HG02588 (cell line): ENCODE results near the gene GBF1.
"Not testable (repeated sequence)": the region's sequence is repeated elsewhere in the genome, so short reads cannot be mapped to it uniquely, and the experiment has no call there.

Experiments used
- ATAC-seq: cut with Tn5 transposase; IDR thresholded peaks from one replicate; pipeline ENCODE4 v1.9.1; 2021; ENCODE audit warnings: mild to moderate bottlenecking, moderate library complexity; ENCODE audit not compliant: unreplicated experiment

The GBF1 gene

GRCh38 chr10:102301332-102301731, 56.0 kb downstream of the GBF1 start:
- ATAC-seq = not testable (repeated sequence)

GRCh38 chr10:102302611-102303010, 57.3 kb downstream of the GBF1 start:
- no peak for ATAC-seq

GRCh38 chr10:102306006-102306405, 60.7 kb downstream of the GBF1 start:
- no peak for ATAC-seq

DNA sequence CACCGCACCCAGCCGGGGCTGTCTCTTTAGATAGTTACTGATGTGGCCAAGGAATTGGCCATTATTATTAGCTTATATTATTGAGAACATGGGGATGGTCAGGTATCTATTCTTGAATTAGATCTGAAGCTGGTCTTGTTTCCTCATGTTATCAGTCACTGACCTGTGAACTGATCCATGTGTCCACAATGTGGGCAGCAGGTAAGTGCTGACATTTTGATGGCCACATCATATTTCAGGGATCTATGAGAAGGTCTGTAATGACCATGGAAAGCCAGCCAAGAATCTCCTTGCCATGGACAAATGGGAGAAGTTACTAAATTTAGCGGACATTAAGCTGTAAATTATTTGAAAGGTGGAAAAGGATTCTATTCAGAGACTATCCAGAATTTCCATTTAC, 61.4 kb downstream of the GBF1 start:
- no peak for ATAC-seq

- not testable (repeated sequence) for ATAC-seq
These were observed 63.0 kb downstream of the GBF1 start for GRCh38 chr10:102308318-102308717.

DNA sequence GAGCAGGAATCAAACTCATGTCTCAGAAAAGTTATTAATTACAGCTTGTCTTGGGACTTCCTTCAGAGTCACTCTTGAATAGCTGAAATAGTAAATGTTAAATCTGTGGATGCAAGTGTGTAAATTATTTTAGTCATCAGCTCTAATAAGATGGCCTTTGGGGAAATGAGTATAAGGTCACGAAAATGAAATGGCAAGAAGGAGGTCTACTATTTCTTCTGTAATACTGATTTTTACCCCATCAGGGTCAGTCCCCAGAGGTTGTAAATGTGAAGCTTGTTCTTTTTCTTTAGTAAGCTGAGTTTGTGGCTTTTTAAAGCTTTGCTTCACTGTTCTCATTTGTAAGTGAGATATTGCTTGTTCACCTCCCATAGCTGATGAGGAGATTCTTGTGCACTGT, 63.9 kb downstream of the GBF1 start:
- ATAC-seq = no peak

DNA sequence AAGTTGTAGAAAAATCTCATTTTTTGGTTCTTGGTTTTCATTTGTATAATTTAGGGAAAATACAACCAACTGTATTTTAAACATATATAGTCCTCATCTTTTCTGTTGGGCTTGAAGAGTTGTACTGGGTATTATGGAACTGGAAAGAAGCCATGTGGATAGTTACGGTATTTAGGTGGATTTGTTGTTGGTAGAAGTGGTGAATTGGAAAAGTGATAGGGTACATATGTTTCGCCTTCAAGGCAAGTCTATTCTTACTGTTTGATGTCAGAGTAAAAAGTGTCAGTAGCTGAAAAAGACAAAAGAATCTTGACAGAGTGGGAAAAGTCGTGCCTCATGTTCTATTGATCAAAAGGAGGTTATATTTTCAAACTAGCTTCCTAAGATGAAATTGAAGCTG, 64.6 kb downstream of the GBF1 start:
- no peak for ATAC-seq

DNA sequence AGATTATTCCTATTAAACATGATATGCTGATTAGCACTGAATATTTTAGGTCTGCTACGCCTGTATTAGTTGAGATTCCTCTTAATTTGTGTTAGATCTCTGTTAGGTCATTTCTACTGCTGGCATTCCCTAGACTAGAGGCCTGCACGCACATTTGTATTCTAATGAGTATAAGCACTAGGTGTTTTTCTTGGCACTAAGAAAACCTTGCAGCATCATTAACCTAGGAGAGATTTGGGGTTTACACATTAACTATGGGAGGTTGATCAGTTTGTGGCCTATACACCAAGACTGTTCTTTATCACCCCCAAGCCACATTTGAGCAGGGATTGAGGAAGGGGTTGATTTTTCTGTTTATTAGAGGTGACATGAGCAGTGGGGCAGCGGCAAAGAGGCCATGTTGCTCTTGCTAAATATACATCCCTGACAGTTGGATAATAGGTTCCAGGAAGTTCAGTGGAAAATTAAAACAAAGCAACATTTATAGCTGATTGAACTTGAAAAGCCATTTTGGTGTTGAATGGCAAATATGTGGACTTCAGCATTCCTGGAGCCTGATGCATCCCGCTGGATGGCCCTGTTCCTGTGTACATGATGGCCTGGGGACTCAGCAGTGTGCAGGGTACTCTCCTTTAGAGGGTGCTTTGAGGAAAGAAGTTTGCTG, 65.2 kb downstream of the GBF1 start:
- no peak for ATAC-seq

GRCh38 chr10:102311025-102311420, 65.7 kb downstream of the GBF1 start:
- no peak for ATAC-seq

- no peak for ATAC-seq
These were observed 67.4 kb downstream of the GBF1 start for GRCh38 chr10:102312683-102313082.

DNA sequence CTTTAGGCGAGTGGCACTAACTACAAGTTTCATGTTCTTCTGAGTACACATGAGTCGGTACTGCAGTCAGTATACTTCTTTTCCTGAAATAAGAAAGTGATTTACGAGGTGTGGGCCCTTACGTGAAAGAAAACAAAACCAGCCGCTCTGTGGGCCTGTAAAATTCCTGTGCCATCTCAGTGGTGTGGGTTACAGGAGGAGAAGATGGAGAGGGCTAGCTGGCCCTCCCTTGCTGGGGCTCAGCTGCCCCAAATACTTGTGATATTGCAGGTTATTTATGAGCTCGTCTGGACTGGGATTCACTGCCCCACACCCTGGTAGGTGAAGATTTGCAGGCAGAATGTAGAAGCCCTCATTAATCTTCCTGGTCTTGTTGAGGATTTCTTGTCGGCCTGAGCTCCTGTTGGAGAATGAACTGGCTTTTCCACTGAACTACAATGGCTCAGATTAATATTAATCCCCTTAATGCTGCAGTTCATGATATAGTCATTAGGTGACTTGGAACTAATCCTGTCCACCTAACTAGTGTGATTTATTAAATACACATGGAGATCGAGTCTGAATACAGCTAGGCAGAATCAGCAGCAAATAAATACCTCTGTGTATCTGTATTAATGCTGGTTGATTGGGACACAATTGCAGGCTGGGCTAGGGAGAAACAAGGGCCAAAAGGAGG, 68.0 kb downstream of the GBF1 start:
- ATAC-seq = no peak

GRCh38 chr10:102314801-102315200, 69.5 kb downstream of the GBF1 start:
- ATAC-seq = no peak

GRCh38 chr10:102316421-102316820, 71.1 kb downstream of the GBF1 start:
- ATAC-seq = no peak

GRCh38 chr10:102322914-102323313, 77.6 kb downstream of the GBF1 start:
- ATAC-seq = no peak

- no peak for ATAC-seq
These were observed 78.7 kb downstream of the GBF1 start for GRCh38 chr10:102324061-102324460.

DNA sequence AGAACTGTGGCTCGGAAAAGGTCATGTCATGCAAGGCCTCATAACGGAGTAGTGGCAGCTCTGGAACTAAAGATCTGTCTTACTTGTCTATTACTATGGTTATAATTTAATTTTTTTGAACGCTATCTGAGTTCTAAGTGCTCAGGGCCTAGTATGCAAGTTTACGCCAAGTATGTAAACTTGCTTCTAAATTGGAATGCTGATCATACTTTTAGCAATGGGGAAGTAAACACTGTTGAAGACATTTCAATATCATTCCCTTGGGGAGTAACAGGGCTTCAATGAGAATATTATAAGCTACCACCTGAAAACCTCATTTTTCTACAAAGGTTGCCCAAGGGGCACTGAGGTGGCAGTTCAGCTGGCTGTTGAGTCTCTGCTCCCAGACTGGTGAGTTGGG, 80.7 kb downstream of the GBF1 start:
- ATAC-seq = no peak

DNA sequence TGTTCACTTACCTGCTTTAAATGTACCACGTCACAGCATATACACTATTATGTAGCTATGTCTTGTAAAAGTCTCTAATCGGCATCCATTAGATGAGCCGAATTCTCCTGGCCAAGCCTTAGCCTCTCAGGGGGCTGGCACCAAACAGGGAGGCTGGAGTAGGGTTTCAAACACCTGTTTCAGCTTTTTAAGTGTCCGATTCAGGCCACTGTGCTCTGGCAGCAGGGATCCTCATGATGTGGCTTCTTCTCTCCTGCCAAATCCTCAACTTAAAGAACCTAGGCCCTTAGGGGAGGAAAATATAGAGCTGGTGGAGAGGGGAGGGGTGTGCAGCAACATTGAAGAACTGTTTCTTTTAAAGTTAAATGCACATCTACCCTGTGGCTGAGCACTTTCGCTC, 81.7 kb downstream of the GBF1 start:
- ATAC-seq = no peak

GRCh38 chr10:102327641-102328040, 82.3 kb downstream of the GBF1 start:
- ATAC-seq = no peak

DNA sequence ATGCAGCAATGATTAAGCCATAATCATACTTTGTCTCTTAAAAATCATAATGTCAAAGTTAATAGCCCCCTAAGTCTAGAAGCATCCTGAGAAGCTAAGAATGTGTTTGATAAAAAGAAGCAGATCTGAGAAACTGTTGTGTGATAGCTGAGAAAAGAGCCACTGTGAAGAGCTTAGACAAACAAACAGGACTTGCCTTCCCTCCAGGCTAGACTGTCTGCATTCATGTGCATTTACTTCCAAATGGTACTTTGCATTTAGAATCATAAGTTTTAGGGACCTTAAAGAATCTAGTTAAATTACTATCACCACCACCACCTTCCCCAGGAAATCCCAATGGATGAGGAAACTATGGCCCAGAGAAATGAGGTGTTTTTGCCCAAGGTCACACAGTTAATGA, 87.4 kb downstream of the GBF1 start:
- no peak for ATAC-seq

GRCh38 chr10:102334101-102334500, 88.8 kb downstream of the GBF1 start:
- ATAC-seq = no peak

DNA sequence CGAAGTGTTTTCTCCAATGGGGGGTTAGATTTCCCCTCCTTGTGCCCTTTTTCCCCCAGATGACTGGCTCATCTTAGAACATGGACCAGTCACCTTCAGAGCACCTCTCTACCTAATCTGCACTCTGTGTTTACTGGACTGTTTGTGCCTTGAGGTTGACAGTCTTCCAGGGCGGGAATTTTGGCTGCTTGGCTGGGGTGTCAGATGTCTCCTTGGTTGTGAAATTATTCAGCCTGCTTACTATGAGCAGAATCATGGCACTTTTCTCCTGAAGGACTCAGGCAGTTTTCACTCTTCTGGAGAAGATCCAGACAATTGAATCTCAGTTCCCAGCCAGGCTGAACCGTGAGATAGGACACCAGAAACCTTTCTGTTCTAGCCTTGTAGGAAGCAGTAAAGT, 89.9 kb downstream of the GBF1 start:
- no peak for ATAC-seq

DNA sequence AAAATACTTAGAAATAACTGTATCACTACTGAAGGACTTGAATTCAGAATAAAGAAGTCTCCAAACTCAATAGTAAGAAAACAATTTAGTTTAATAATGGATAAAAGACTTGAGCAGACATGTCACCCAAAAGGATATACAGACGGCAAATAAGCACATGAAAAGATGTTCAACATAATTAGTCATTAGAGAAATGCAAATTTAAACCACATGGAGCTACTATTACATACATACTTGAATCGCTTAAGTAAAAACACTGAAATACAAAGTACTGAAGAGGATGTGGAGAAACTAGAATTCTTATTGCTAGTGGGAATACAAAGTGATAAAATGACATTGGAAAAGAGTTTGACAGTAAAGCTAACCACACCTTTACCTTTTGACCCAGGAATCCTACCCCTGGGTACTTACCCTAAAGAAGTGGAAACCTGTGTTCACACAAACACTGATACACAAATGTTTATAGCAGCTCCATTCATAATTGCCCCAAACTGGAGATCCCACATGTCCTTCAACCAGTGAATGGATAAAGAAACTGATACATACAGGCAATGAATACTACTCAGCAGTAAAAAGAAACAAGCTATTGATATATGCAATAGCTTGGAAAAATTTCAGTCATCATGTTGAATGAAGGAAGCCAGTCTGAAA, 95.8 kb downstream of the GBF1 start:
- no peak for ATAC-seq
